Neural progenitor cell (in vitro differentiated cells): ENCODE measurements around the gene SLC19A1. TPM values are rescaled to one million over a fixed set of nuclear protein-coding genes. Genes with fewer than 3 reads are reported as not detected.

Experiments used
- DNase-seq: peaks from one replicate; pipeline ENCODE4 v3.0.0-alpha.2; 2016; ENCODE audit warnings: low spot score
- H2AFZ ChIP-seq: fragments of 200-600 bp; sonication (generic); replicated peaks from 2 replicates; pipeline ENCODE4 v1.6.1; 2016; ENCODE audit warnings: antibody characterized with exemption
- H3F3A ChIP-seq: fragments of 200-600 bp; sonication (generic); 2 replicates; pipeline ENCODE4 v1.6.1; 2016; ENCODE audit warnings: antibody characterized with exemption, low read depth
- H3K27ac ChIP-seq: fragments of 200-600 bp; sonication (generic); 2 replicates; pipeline ENCODE4 v1.5.1; 2016; ENCODE audit warnings: mild to moderate bottlenecking
- H3K27me3 ChIP-seq: fragments of 200-600 bp; sonication (generic); 2 replicates; pipeline ENCODE4 v1.6.1; 2016; ENCODE audit warnings: mild to moderate bottlenecking, moderate library complexity
- H3K36me3 ChIP-seq: fragments of 200-600 bp; sonication (generic); 2 replicates; pipeline ENCODE4 v1.5.1; 2016
- H3K4me1 ChIP-seq: fragments of 200-600 bp; sonication (generic); 2 replicates; pipeline ENCODE4 v1.6.1; 2016; ENCODE audit warnings: mixed run types
- H3K4me2 ChIP-seq: fragments of 200-600 bp; sonication (generic); 2 replicates; pipeline ENCODE4 v1.6.1; 2016
- H3K4me3 ChIP-seq: fragments of 200-600 bp; sonication (generic); 2 replicates; pipeline ENCODE4 v1.5.1; 2016
- H3K79me2 ChIP-seq: fragments of 200-600 bp; sonication (generic); 2 replicates; pipeline ENCODE4 v1.6.1; 2016; ENCODE audit warnings: low read depth
- H3K9ac ChIP-seq: fragments of 200-600 bp; sonication (generic); 2 replicates; pipeline ENCODE4 v1.6.1; 2016
- H3K9me3 ChIP-seq: fragments of 200-600 bp; sonication (generic); 2 replicates; pipeline ENCODE4 v1.5.1; 2016; ENCODE audit warnings: low read depth
- H4K20me1 ChIP-seq: fragments of 200-600 bp; sonication (generic); 2 replicates; pipeline ENCODE4 v1.6.1; 2016; ENCODE audit warnings: low read depth
- H3K27ac Mint-ChIP-seq: 3 replicates; pipeline ENCODE4 v1.8.0; 2021; ENCODE audit warnings: mixed read lengths
- H3K27me3 Mint-ChIP-seq: 2 replicates; pipeline ENCODE4 v1.8.0; 2022; ENCODE audit warnings: low read depth, mild to moderate bottlenecking, inconsistent platforms, moderate library complexity, mixed read lengths; ENCODE audit not compliant: insufficient read depth
- H3K36me3 Mint-ChIP-seq: 3 replicates; pipeline ENCODE4 v1.8.0; 2021; ENCODE audit warnings: mixed read lengths
- H3K4me1 Mint-ChIP-seq: 3 replicates; pipeline ENCODE4 v1.8.0; 2021; ENCODE audit warnings: mixed read lengths
- H3K4me3 Mint-ChIP-seq: 3 replicates; pipeline ENCODE4 v1.8.0; 2021; ENCODE audit warnings: mild to moderate bottlenecking, moderate library complexity, mixed read lengths
- H3K9me3 Mint-ChIP-seq: 3 replicates; pipeline ENCODE4 v1.8.0; 2020; ENCODE audit warnings: mixed read lengths
- CTCF ChIP-seq: fragments of 200-600 bp; sonication (generic); IDR thresholded peaks from 2 replicates; pipeline ENCODE4 v1.5.1; 2017; ENCODE audit warnings: antibody characterized with exemption, mild to moderate bottlenecking
- EZH2 ChIP-seq: fragments of 200-600 bp; sonication (generic); IDR thresholded peaks from 2 replicates; pipeline ENCODE4 v1.6.1; 2017; ENCODE audit warnings: antibody characterized with exemption, mild to moderate bottlenecking, moderate library complexity
- EZH2phosphoT487 ChIP-seq: fragments of 200-600 bp; sonication (generic); IDR thresholded peaks from 2 replicates; pipeline ENCODE4 v1.6.1; 2017; ENCODE audit warnings: antibody characterized with exemption
- total RNA-seq: library from RNA; depleted of rRNA; stranded (reverse); fragments of >200 nt; gene quantifications from 2 replicates; pipeline ENCODE4 v1.2.3, GENCODE V29; 2015; ENCODE audit warnings: low replicate concordance

Gene SLC19A1
- total RNA-seq, 1 donor from 2014 or later: 7.7 TPM

DNA sequence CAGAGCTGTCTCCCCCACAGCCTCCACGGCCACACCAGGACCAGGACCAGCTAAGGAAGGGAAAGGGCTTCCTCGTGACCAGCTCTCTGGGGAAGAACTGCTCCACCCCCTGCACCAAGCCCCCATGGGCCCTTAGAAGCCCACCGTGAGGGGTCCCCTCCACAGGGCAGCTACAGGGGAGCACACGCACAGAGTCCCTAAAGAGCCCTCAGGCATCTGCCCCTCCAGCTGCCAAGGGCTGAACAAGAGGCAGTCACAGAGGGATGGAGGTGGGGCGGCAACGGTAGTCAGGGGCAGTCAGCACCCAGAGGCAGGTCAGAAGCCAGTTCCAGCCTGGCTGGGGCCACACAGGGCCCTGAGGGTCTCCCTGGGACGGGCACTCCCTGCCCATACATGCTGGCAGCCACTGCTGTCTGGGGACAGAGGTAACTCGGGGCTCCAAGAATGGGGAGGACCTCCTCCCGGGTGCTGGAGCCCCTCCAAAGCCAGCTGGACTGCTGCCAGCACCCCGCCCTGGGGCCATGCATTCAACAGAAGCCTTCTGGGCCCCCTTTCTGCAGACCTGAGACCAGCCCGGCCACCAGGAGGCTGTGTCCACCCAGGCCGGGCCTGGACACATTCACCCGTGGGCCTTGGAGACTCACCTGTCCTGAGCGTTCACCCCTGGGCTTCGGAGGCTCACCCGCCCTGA, 18.7 kb downstream of the SLC19A1 start:
- no peak overlapping the region for H3K27ac Mint-ChIP-seq

DNA sequence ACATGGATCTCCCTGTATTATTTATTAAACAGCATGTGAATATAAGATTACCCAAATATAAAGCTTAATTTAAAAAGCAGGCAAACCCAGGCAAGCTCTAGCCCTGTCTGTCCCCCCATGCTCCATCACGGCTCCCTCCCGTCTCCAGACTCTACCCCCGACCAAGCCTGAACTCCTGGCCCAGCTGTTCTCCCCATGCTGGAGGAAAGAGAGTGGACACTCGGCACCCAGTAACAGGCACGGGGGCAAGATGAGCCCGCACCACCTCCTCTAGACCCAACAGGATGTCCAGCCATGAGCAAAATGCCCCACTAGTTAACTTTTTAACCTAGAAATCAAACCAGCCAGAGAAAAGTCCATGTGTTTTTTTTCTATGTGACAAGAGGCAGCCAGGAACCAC, 19.3 kb downstream of the SLC19A1 start:
- Histone ChIP-seq H3K27me3 (no peaks in the 10 kb centered on the region), H4K20me1 (no peaks in the 10 kb centered on the region), H3K4me1 (no peaks in the 10 kb centered on the region), H3K9ac (no peak overlapping the region), H3K9me3 (peaks cover 12% of the 10 kb centered on the region), H3K27ac (no peak overlapping the region), H3K79me2 (no peaks in the 10 kb centered on the region), H3K4me2 (no peak overlapping the region), H3K4me3 (no peak overlapping the region), H3K36me3 (peaks cover 29% of the 10 kb centered on the region), H3F3A (no peaks in the 10 kb centered on the region), H2AFZ (no peak overlapping the region)
- H3K36me3 Mint-ChIP-seq: peaks cover 53% of the 10 kb centered on the region
- no peak overlapping the region for H3K4me3 Mint-ChIP-seq
- no peaks in the 10 kb centered on the region for H3K27me3 Mint-ChIP-seq
- DNase-seq: no peak
- no peak overlapping the region for H3K27ac Mint-ChIP-seq
- no peak for TF ChIP-seq CTCF
- H3K9me3 Mint-ChIP-seq: peaks cover 43% of the 10 kb centered on the region
- no peaks in the 10 kb centered on the region for H3K4me1 Mint-ChIP-seq

More for the DNA sequence above, 18.7 kb downstream of the SLC19A1 start:
- no peak overlapping the region for H3K9ac ChIP-seq
- no peaks in the 10 kb centered on the region for H3K27me3 Mint-ChIP-seq
- no peak overlapping the region for H3K27ac ChIP-seq
- H3K4me1 Mint-ChIP-seq: no peaks in the 10 kb centered on the region
- no peak overlapping the region for H3K4me2 ChIP-seq
- H3K79me2 ChIP-seq: no peaks in the 10 kb centered on the region
- no peaks in the 10 kb centered on the region for H3F3A ChIP-seq
- peaks cover 25% of the 10 kb centered on the region for H3K36me3 ChIP-seq
- no peak overlapping the region for H3K4me3 Mint-ChIP-seq
- DNase-seq: no peak
- H3K4me3 ChIP-seq: no peak overlapping the region
- H3K9me3 Mint-ChIP-seq: peaks cover 38% of the 10 kb centered on the region
- no peak overlapping the region for H2AFZ ChIP-seq
- H4K20me1 ChIP-seq: no peaks in the 10 kb centered on the region
- no peaks in the 10 kb centered on the region for H3K27me3 ChIP-seq
- TF ChIP-seq EZH2: no peak
- TF ChIP-seq EZH2phosphoT487: no peak
- no peak for TF ChIP-seq CTCF
- H3K36me3 Mint-ChIP-seq: peaks cover 49% of the 10 kb centered on the region
- peaks cover 12% of the 10 kb centered on the region for H3K9me3 ChIP-seq
- no peaks in the 10 kb centered on the region for H3K4me1 ChIP-seq

DNA sequence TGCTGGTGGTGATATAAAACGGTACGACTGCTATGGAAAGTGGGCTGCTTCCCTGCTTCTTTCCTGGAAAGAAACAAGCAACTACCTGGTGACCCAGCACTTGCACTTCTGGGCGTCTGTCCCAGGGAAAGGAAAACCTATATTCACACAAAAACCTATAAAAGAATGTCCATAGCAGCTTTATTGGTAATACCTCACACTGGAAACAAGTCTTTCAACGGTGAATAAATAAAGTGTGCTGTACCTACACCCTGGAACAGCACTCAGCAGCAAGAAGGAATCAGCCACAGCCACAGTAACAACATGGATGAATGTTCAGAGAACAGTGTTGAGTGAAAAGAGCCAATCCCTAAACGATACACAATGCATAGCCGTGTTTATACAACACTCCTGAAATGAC, 19.9 kb downstream of the SLC19A1 start:
- Histone ChIP-seq H3K9me3 (peaks cover 12% of the 10 kb centered on the region), H3K4me3 (no peak overlapping the region), H3K27ac (no peak overlapping the region), H3K4me1 (no peaks in the 10 kb centered on the region), H3F3A (no peaks in the 10 kb centered on the region), H3K36me3 (peaks cover 30% of the 10 kb centered on the region), H2AFZ (no peak overlapping the region), H4K20me1 (no peaks in the 10 kb centered on the region), H3K9ac (no peak overlapping the region), H3K27me3 (no peaks in the 10 kb centered on the region), H3K79me2 (no peaks in the 10 kb centered on the region), H3K4me2 (no peak overlapping the region)
- Mint-ChIP-seq H3K27ac (no peak overlapping the region), H3K27me3 (no peaks in the 10 kb centered on the region), H3K36me3 (peaks cover 53% of the 10 kb centered on the region), H3K4me3 (no peak overlapping the region), H3K4me1 (no peaks in the 10 kb centered on the region), H3K9me3 (peaks cover 46% of the 10 kb centered on the region)
- TF ChIP-seq CTCF (no peak), EZH2phosphoT487 (no peak)
- DNase-seq: no peak
